Spleen (tissue), 11 donors: ENCODE results near the gene CDK7. TPM values are rescaled to one million over a fixed set of nuclear protein-coding genes. Genes with fewer than 3 reads are reported as not detected.

ENCODE experiments used
- DNase-seq: peaks from one replicate; pipeline ENCODE4 v3.0.0-alpha.2; 2020
- H3K27ac ChIP-seq, 8 donors: fragments of 200-600 bp; sonication (generic) in 7 of 8; 1 replicate in 4 of 8; 2 replicates in 4 of 8; pipeline versions ENCODE4 v1.5.0 to v1.8.0; 2016 to 2021; ENCODE audit warnings: inconsistent platforms in 4 of 8, mild to moderate bottlenecking in 4 of 8, moderate library complexity in 1 of 8
- H3K27me3 ChIP-seq, 7 donors: fragments of 200-600 bp; sonication (generic) in 6 of 7; replicated peaks in 1 of 7; 1 replicate in 4 of 7; 2 replicates in 3 of 7; pipeline versions ENCODE4 v1.5.0 to v1.8.0; 2016 to 2021; ENCODE audit warnings: inconsistent platforms in 3 of 7, mild to moderate bottlenecking in 1 of 7
- H3K36me3 ChIP-seq, 6 donors: fragments of 200-600 bp; sonication (generic) in 5 of 6; 1 replicate in 4 of 6; 2 replicates in 2 of 6; pipeline versions ENCODE4 v1.5.0 to v1.8.0; 2016 to 2021; ENCODE audit warnings: inconsistent platforms in 2 of 6
- H3K4me1 ChIP-seq, 6 donors: fragments of 200-600 bp; sonication (generic) in 5 of 6; 1 replicate in 3 of 6; 2 replicates in 3 of 6; pipeline versions ENCODE4 v1.5.0 to v1.8.0; 2016 to 2021; ENCODE audit warnings: inconsistent platforms in 3 of 6
- H3K4me3 ChIP-seq, 8 donors: fragments of 200-600 bp; sonication (generic) in 7 of 8; 1 replicate in 4 of 8; 2 replicates in 4 of 8; pipeline versions ENCODE4 v1.5.0 to v1.8.0; 2016 to 2021; ENCODE audit warnings: inconsistent platforms in 4 of 8, mild to moderate bottlenecking in 4 of 8, moderate library complexity in 2 of 8
- H3K9me3 ChIP-seq, 8 donors: fragments of 200-600 bp; sonication (generic) in 7 of 8; 1 replicate in 4 of 8; 2 replicates in 4 of 8; pipeline versions ENCODE4 v1.5.0 to v1.8.0; 2016 to 2021; ENCODE audit warnings: inconsistent platforms in 4 of 8
- POLR2A ChIP-seq, 3 donors: fragments of 450-650 bp; IDR thresholded peaks; one replicate each; pipeline ENCODE4 v1.5.1; 2017; ENCODE audit warnings: antibody characterized with exemption in 3 of 3, mild to moderate bottlenecking in 1 of 3
- POLR2AphosphoS5 ChIP-seq, 3 donors: sonication (generic); formaldehyde crosslinking; IDR thresholded peaks; one replicate each; pipeline ENCODE4 v1.5.1; 2017; ENCODE audit warnings: antibody characterized with exemption in 3 of 3
- WGBS, 5 donors: extraction: QIAGEN DNeasy Blood & Tissue Kit in 3 of 5; methylation state at CpG; one replicate each; pipeline versions ENCODE4 v1.1.5 to v1.1.7; 2013 to 2018; 5-methylcytosine and 5-hydroxymethylcytosine counted together
- intact Hi-C: fragments of 100-400 bp; cut with DNase I; formaldehyde crosslinking; loops from one replicate; pipeline ENCODE4 v1.15.0; 2023; ENCODE audit warnings: low total_unique reads
- polyA plus RNA-seq, 3 donors: library from polyadenylated mRNA; stranded (reverse); fragments of 200-250 nt; gene quantifications; one replicate each; pipeline ENCODE4 v1.2.1, GENCODE V29; 2013
- total RNA-seq, 7 donors: library from RNA; depleted of rRNA in 3 of 7; stranded (reverse); fragments of >200 nt in 3 of 7; fragmentation: NEBNext Ultra II Directional in 4 of 7; extraction: Animal tissue kit (Norgen Biotek cat#: 25700) in 4 of 7; gene quantifications; one replicate each; pipeline versions ENCODE4 v1.1.0 to v1.2.1, GENCODE V29; 2016 to 2021
- TF ChIP-seq, protein P1 (sequence below), 11 experiments: fragments of 200-600 bp in 7 of 11; fragments of 450-650 bp in 4 of 11; sonication (generic) in 4 of 11; IDR thresholded peaks in 8 of 11; conservative IDR thresholded peaks in 3 of 11; 1 replicate in 7 of 11; 2 replicates in 4 of 11; pipeline versions ENCODE4 v1.4.0 to v1.8.0; 2016 to 2021; ENCODE audit warnings: antibody characterized with exemption in 11 of 11, inconsistent platforms in 4 of 11, mild to moderate bottlenecking in 1 of 11
- donor health status: healthy with polysubstance abuse.
- donor health status: DM: no; HTN: no; CAD: no; lungs with moderate emphysema.
- donor health status: DM: no; HTN: no; CAD: no.
- donor health status: Bipolar disorder and iron deficiency.
- donor health status: healthy.
- donor health status: DM: no; HTN: no; CAD: no.
- donor health status: DM: yes; HTN: yes; CAD: no.

The CDK7 gene
- total and polyA plus RNA-seq, 10 donors: 12.9 to 21.9 (median 17.9) TPM

DNA sequence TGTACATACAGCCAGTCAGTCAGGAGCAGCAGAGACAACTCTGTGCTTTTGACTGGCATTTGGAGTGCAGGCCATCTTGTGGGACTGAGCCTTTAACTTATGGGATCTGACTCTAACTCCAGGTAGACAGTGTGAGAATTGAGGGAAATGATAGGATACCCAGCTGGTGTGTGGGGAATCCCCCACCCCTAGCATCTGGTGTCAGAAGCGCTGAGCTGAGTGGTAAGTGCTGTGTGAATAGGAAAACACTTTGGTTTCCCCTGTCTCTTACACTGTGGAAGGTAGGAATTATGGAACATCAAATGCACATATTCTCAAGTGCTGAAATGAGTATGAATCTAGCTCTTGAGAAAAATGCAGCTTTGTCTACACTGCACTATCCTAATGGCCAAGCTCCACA lies 54.0 kb downstream of the CDK7 start:
- H3K4me3 ChIP-seq: no peak overlapping the region
- H3K36me3 ChIP-seq: peaks cover 0 to 83% (median 10%) of the 10 kb centered on the region in 6 donors
- no peak overlapping the region for H3K27ac ChIP-seq
- no peak for DNase-seq
- no peaks in the 10 kb centered on the region for H3K27me3 ChIP-seq
- H3K9me3 ChIP-seq: no peaks in the 10 kb centered on the region
- intact Hi-C loops: no loop called here
- WGBS, 5 donors: 67 to 92% (median 83%) methylated on average over 1 of the region's 1 CpG
- TF ChIP-seq POLR2AphosphoS5 (IDR thresholded peaks at IDR 0.05): no peak
- TF ChIP-seq, protein P1, sequence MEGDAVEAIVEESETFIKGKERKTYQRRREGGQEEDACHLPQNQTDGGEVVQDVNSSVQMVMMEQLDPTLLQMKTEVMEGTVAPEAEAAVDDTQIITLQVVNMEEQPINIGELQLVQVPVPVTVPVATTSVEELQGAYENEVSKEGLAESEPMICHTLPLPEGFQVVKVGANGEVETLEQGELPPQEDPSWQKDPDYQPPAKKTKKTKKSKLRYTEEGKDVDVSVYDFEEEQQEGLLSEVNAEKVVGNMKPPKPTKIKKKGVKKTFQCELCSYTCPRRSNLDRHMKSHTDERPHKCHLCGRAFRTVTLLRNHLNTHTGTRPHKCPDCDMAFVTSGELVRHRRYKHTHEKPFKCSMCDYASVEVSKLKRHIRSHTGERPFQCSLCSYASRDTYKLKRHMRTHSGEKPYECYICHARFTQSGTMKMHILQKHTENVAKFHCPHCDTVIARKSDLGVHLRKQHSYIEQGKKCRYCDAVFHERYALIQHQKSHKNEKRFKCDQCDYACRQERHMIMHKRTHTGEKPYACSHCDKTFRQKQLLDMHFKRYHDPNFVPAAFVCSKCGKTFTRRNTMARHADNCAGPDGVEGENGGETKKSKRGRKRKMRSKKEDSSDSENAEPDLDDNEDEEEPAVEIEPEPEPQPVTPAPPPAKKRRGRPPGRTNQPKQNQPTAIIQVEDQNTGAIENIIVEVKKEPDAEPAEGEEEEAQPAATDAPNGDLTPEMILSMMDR (IDR thresholded peaks at IDR 0.05 in 8 of 11, conservative IDR thresholded peaks at IDR 0.05 in 3 of 11): no peak
- no peak for TF ChIP-seq POLR2A (IDR thresholded peaks at IDR 0.05)
- H3K4me1 ChIP-seq: no peaks in the 10 kb centered on the region

DNA sequence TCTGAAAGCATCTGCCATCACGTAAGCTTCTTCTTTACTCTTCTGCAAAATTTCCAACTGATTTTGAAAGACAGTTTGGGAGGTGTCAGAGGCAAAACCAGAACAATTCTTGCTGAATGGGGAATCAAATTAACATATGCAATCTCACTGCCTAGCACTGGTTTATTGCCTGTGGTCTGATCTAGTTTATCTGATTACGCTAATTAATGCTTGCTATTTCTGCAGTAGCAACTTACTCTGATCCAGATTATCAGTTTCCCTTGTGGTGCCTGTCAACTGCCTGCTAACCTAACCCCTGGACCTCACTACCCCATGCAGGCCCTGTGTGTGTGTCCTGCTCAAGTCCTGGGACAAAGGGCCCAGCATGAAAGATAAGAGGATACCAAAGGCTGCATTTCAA lies 57.6 kb downstream of the CDK7 start:
- intact Hi-C loops: no loop called here
- no peaks in the 10 kb centered on the region for H3K4me1 ChIP-seq
- H3K27ac ChIP-seq: no peak overlapping the region
- H3K36me3 ChIP-seq: peaks cover 0 to 89% (median 4%) of the 10 kb centered on the region in 6 donors
- no peak for DNase-seq
- no peaks in the 10 kb centered on the region for H3K9me3 ChIP-seq
- TF ChIP-seq, protein P1 (IDR thresholded peaks at IDR 0.05 in 8 of 11, conservative IDR thresholded peaks at IDR 0.05 in 3 of 11): no peak
- TF ChIP-seq POLR2AphosphoS5 (IDR thresholded peaks at IDR 0.05): no peak
- no peak for TF ChIP-seq POLR2A (IDR thresholded peaks at IDR 0.05)
- H3K27me3 ChIP-seq: no peaks in the 10 kb centered on the region
- 81 to 92% (median 85%) methylated on average over 2 of the region's 2 CpGs for WGBS, 5 donors
- no peak overlapping the region for H3K4me3 ChIP-seq

DNA sequence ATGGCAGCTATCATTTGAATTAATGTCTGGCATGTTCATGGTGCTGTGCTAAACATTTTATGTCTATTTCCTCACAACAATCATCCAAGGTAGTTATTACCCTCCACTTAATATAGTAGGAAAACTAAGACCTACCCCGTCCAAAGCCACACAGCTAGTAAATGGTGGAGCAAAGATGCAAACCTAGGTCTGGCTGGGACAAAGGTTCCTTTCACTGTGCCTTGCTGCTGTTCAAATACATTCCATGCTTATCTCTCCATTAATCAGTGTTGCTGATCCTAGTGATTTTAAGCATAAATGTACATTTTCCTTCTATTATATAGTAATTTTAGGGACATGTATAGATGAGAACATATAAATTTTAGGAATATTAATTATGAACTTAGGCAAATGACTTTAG lies 59.2 kb downstream of the CDK7 start:
- H3K4me3 ChIP-seq: no peak overlapping the region
- intact Hi-C loops: no loop called here
- no peak for DNase-seq
- H3K36me3 ChIP-seq: peaks cover 0 to 85% (median 4%) of the 10 kb centered on the region in 6 donors
- WGBS, 5 donors: 41 to 100% (median 48%) methylated on average over 1 of the region's 1 CpG
- no peak overlapping the region for H3K27ac ChIP-seq
- TF ChIP-seq POLR2AphosphoS5 (IDR thresholded peaks at IDR 0.05) (no peak), POLR2A (IDR thresholded peaks at IDR 0.05) (no peak)
- TF ChIP-seq, protein P1 (IDR thresholded peaks at IDR 0.05 in 8 of 11, conservative IDR thresholded peaks at IDR 0.05 in 3 of 11): no peak
- no peaks in the 10 kb centered on the region for H3K27me3 ChIP-seq
- H3K9me3 ChIP-seq: no peaks in the 10 kb centered on the region
- H3K4me1 ChIP-seq: no peaks in the 10 kb centered on the region

- TF ChIP-seq, protein P1 (IDR thresholded peaks at IDR 0.05 in 8 of 11, conservative IDR thresholded peaks at IDR 0.05 in 3 of 11): no peak
- TF ChIP-seq POLR2AphosphoS5 (IDR thresholded peaks at IDR 0.05) (no peak), POLR2A (IDR thresholded peaks at IDR 0.05) (no peak)
- H3K4me3 ChIP-seq: no peak overlapping the region
- H3K4me1 ChIP-seq: no peaks in the 10 kb centered on the region
- peaks cover 0 to 87% (median 4%) of the 10 kb centered on the region in 6 donors for H3K36me3 ChIP-seq
- no peak for DNase-seq
- no peaks in the 10 kb centered on the region for H3K9me3 ChIP-seq
- no peaks in the 10 kb centered on the region for H3K27me3 ChIP-seq
- intact Hi-C loops: no loop called here
- WGBS, 5 donors: 68 to 80% (median 72%) methylated on average over 10 of the region's 10 CpGs
- H3K27ac ChIP-seq: peak overlapping the region in 1 of 8 donors; percentile 24
Observed at GRCh38 chr5:69295088-69295754, 60.5 kb downstream of the CDK7 start.
